GM12872 (cell line): ENCODE results near the gene PRKAB2.

Source experiments
- TF ChIP-seq, protein P1 (sequence below): IDR thresholded peaks from 3 replicates; pipeline ENCODE4 v1.5.1; 2011; ENCODE audit warnings: low read depth, mild to moderate bottlenecking, low read length, moderate library complexity; ENCODE audit not compliant: insufficient read depth

The PRKAB2 gene

GRCh38 chr1:147202576-147202975 lies 30.3 kb upstream of the PRKAB2 start:
- TF ChIP-seq, protein P1, sequence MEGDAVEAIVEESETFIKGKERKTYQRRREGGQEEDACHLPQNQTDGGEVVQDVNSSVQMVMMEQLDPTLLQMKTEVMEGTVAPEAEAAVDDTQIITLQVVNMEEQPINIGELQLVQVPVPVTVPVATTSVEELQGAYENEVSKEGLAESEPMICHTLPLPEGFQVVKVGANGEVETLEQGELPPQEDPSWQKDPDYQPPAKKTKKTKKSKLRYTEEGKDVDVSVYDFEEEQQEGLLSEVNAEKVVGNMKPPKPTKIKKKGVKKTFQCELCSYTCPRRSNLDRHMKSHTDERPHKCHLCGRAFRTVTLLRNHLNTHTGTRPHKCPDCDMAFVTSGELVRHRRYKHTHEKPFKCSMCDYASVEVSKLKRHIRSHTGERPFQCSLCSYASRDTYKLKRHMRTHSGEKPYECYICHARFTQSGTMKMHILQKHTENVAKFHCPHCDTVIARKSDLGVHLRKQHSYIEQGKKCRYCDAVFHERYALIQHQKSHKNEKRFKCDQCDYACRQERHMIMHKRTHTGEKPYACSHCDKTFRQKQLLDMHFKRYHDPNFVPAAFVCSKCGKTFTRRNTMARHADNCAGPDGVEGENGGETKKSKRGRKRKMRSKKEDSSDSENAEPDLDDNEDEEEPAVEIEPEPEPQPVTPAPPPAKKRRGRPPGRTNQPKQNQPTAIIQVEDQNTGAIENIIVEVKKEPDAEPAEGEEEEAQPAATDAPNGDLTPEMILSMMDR = no peak

- TF ChIP-seq, protein P1 = no peak
Measured at GRCh38 chr1:147201786-147202185, 29.5 kb upstream of the PRKAB2 start.

DNA sequence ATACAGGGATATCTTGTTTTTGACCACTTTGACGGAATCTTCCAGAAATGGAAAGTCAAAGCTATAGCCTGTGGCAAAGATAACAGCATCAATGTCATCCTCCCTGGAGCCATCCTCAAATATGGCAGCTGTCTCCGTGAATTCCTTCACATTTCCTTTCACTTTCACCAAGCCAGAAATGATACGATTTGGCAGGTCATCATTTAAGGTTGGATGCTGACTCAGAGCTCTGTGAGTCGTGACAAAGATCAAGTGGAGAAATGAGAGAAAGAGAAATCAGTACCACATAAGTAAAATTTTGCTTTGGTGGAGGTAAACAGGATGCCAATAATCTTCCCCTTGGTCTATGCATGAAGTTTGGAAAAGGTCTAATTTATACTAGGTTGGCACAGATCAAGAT lies 29.0 kb upstream of the PRKAB2 start:
- TF ChIP-seq, protein P1 = no peak

- TF ChIP-seq, protein P1 = no peak
Measured at GRCh38 chr1:147189514-147189913, 17.2 kb upstream of the PRKAB2 start.

DNA sequence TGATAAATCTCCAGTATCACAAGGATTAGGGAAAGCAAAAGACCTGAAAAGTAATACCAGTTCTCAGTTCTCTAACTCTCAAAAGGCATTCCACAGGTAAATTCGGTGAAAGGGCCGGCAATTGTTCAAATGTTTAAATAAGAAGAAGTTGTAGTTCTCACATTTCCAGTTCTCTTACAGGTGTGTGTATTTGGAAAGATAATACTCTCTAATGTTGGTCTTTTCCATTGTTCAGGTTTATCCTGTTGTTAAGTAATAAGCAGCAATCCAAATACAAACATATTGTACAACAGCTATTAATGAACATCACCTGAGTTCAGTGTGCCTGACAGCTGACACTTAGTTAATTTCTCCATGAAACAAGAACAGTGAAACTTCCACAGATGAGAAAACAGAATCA lies 13.2 kb upstream of the PRKAB2 start:
- TF ChIP-seq, protein P1 = no peak

DNA sequence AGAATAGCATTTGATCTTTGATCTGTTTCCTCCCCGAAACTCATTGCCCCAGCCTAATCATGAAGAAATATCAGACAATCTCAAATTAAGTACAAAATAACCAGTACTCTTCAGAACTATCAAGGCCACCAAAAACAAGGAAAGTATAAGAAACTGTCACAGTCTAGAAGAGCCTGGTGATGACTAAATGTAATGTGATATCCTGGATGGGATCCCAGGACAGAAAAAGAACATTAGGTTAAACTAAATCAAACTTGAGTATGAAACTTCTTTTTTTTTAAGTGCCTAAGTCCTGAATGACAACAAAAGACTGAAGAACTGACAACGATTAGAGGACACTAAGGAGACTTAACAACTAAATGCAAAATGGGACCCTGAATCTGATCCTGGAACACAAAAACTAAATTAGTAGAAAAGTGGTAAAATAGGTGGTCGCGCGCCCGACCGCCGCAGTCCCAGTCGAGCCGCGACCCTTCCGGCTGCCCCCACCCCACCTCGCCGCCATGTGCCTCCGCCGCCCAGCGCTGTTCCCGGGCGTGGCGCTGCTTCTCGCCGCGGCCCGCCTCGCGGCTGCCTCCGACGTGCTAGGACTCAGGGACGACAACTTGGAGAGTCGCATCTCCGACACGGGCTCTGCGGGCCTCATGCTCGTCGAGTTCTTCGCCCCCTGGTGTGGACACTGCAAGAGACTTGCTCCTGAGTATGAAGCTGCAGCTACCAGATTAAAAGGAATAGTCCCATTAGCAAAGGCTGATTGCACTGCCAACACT lies 5.5 kb upstream of the PRKAB2 start:
- TF ChIP-seq, protein P1 = no peak

- TF ChIP-seq, protein P1 = no peak
Measured at GRCh38 chr1:147171399-147172167, 687 bp downstream of the PRKAB2 start.
